Measurements from ENCODE around the gene PNMA8A.
A peak's percentile ranks its signal among the peaks of the same experiment; 100 is the strongest.

Gene PNMA8A

GRCh38 chr19:46431824-46432223 lies 39.5 kb downstream of the PNMA8A start:
- H3K4me1 Mint-ChIP-seq = peaks cover 25% of the 10 kb centered on the region

GRCh38 chr19:46429999-46430398 lies 41.4 kb downstream of the PNMA8A start:
- H3K4me1 Mint-ChIP-seq = peaks cover 33% of the 10 kb centered on the region
- DNase-seq (ENCODE audit: low spot score in 2 of 2) (no peak), ATAC-seq (no peak)
- no peak overlapping the region for H3K4me3 Mint-ChIP-seq
- H3K9me3 Mint-ChIP-seq = no peaks in the 10 kb centered on the region
- no peak overlapping the region for H3K27ac Mint-ChIP-seq
- peaks cover 16% of the 10 kb centered on the region for H3K36me3 Mint-ChIP-seq

More at GRCh38 chr19:46431824-46432223, 39.5 kb downstream of the PNMA8A start:
- Mint-ChIP-seq H3K9me3 (no peaks in the 10 kb centered on the region), H3K4me3 (no peak overlapping the region), H3K36me3 (peaks cover 11% of the 10 kb centered on the region), H3K27ac (no peak overlapping the region)
- no peak for ATAC-seq
- no peak for DNase-seq (ENCODE audit: low spot score in 2 of 2)

GRCh38 chr19:46428239-46429135 lies 42.9 kb downstream of the PNMA8A start, which contains the start of gene PNMA8C:
TSS of gene PNMA8C (minus strand) at chr19:46428936. CDS start at chr19:46428359, 577 bp downstream.
- Mint-ChIP-seq H3K9me3 (no peaks in the 10 kb centered on the region), H3K27ac (peak within 1 kb of the TSS; percentile 85), H3K4me3 (peak within 1 kb of the TSS; percentile 71), H3K36me3 (peaks cover 16% of the 10 kb centered on the region), H3K4me1 (peaks cover 33% of the 10 kb centered on the region)
- ATAC-seq = peak; percentile 69
- peak; percentile 28 to 69 for DNase-seq (ENCODE audit: low spot score in 2 of 2)

- no peaks in the 10 kb centered on the region for H3K9me3 Mint-ChIP-seq
- DNase-seq (ENCODE audit: low spot score in 2 of 2) = no peak
- H3K27ac Mint-ChIP-seq = no peak overlapping the region
- peaks cover 16% of the 10 kb centered on the region for H3K36me3 Mint-ChIP-seq
- H3K4me3 Mint-ChIP-seq = no peak overlapping the region
- H3K4me1 Mint-ChIP-seq = peaks cover 33% of the 10 kb centered on the region
- ATAC-seq = no peak
Measured at GRCh38 chr19:46427518-46428045, 43.8 kb downstream of the PNMA8A start.

GRCh38 chr19:46426506-46427162 lies 44.7 kb downstream of the PNMA8A start:
- no peaks in the 10 kb centered on the region for H3K9me3 Mint-ChIP-seq
- H3K27ac Mint-ChIP-seq = no peak overlapping the region
- peaks cover 33% of the 10 kb centered on the region for H3K4me1 Mint-ChIP-seq
- peaks cover 16% of the 10 kb centered on the region for H3K36me3 Mint-ChIP-seq
- peak overlapping the region; percentile 37 for H3K4me3 Mint-ChIP-seq
- peak; percentile 84 for ATAC-seq
- DNase-seq (ENCODE audit: low spot score in 2 of 2) = peak in 1 of 2 donors; percentile 58

- Mint-ChIP-seq H3K36me3 (peaks cover 16% of the 10 kb centered on the region), H3K4me3 (peak overlapping the region; percentile 37), H3K27ac (no peak overlapping the region), H3K4me1 (peaks cover 33% of the 10 kb centered on the region), H3K9me3 (no peaks in the 10 kb centered on the region)
- no peak for DNase-seq (ENCODE audit: low spot score in 2 of 2)
- no peak for ATAC-seq
Measured at GRCh38 chr19:46426035-46426505, 45.3 kb downstream of the PNMA8A start.

- ATAC-seq (no peak), DNase-seq (ENCODE audit: low spot score in 2 of 2) (no peak)
- no peak overlapping the region for H3K4me3 Mint-ChIP-seq
- H3K27ac Mint-ChIP-seq = no peak overlapping the region
- H3K36me3 Mint-ChIP-seq = peaks cover 11% of the 10 kb centered on the region
- peaks cover 22% of the 10 kb centered on the region for H3K4me1 Mint-ChIP-seq
- H3K9me3 Mint-ChIP-seq = no peaks in the 10 kb centered on the region
Measured at GRCh38 chr19:46423188-46423587, 48.2 kb downstream of the PNMA8A start.

- H3K27ac Mint-ChIP-seq = no peak overlapping the region
- no peak overlapping the region for H3K4me3 Mint-ChIP-seq
- no peaks in the 10 kb centered on the region for H3K9me3 Mint-ChIP-seq
- DNase-seq (ENCODE audit: low spot score in 2 of 2) (no peak), ATAC-seq (no peak)
- peaks cover 13% of the 10 kb centered on the region for H3K4me1 Mint-ChIP-seq
- H3K36me3 Mint-ChIP-seq = peaks cover 6% of the 10 kb centered on the region
Measured at GRCh38 chr19:46422344-46422743, 49.0 kb downstream of the PNMA8A start.

- H3K36me3 Mint-ChIP-seq = no peaks in the 10 kb centered on the region
- DNase-seq (ENCODE audit: low spot score in 2 of 2) = no peak
Measured at GRCh38 chr19:46420056-46420455, 51.3 kb downstream of the PNMA8A start.

More at GRCh38 chr19:46420056-46420455, 51.3 kb downstream of the PNMA8A start:
- H3K9me3 Mint-ChIP-seq = no peaks in the 10 kb centered on the region
- no peak overlapping the region for H3K27ac Mint-ChIP-seq
- H3K4me1 Mint-ChIP-seq = no peaks in the 10 kb centered on the region
- no peak for ATAC-seq
- H3K4me3 Mint-ChIP-seq = no peak overlapping the region
